Heart right ventricle (tissue), 16 donors: ENCODE measurements around the gene CD40. TPM values are rescaled to one million over a fixed set of nuclear protein-coding genes. Genes with fewer than 3 reads are reported as not detected.

Source experiments
- ATAC-seq, 8 donors: fragments of 200-7000 bp; cut with Tn5 transposase; one replicate each; pipeline ENCODE4 v1.9.1; 2020; ENCODE audit warnings: mild to moderate bottlenecking in 8 of 8, moderate library complexity in 8 of 8, moderate number of reproducible peaks in 1 of 8
- DNase-seq, 2 donors: peaks; one replicate each; pipeline ENCODE4 v3.0.0-alpha.2; 2020
- H3K27ac ChIP-seq, 10 donors: fragments of 200-600 bp; sonication (generic) in 2 of 10; one replicate each; pipeline versions ENCODE4 v1.5.0 to v1.8.0; 2020 to 2022; ENCODE audit warnings: mild to moderate bottlenecking in 3 of 10
- H3K27me3 ChIP-seq, 7 donors: fragments of 200-600 bp; one replicate each; pipeline ENCODE4 v1.8.0; 2021 to 2022; ENCODE audit warnings: mild to moderate bottlenecking in 2 of 7
- H3K36me3 ChIP-seq, 9 donors: fragments of 200-600 bp; sonication (generic) in 1 of 9; one replicate each; pipeline versions ENCODE4 v1.5.0 to v1.8.0; 2020 to 2022; ENCODE audit warnings: mild to moderate bottlenecking in 2 of 9
- H3K4me1 ChIP-seq, 9 donors: fragments of 200-600 bp; sonication (generic) in 1 of 9; one replicate each; pipeline versions ENCODE4 v1.5.0 to v1.8.0; 2020 to 2022; ENCODE audit warnings: mild to moderate bottlenecking in 4 of 9
- H3K4me3 ChIP-seq, 10 donors: fragments of 200-600 bp; sonication (generic) in 2 of 10; one replicate each; pipeline versions ENCODE4 v1.5.0 to v1.8.0; 2020 to 2022; ENCODE audit warnings: mild to moderate bottlenecking in 7 of 10, moderate library complexity in 2 of 10
- H3K9me3 ChIP-seq, 11 donors: fragments of 200-600 bp in 10 of 11; sonication (generic) in 2 of 11; one replicate each; pipeline versions ENCODE4 v1.5.0 to v1.8.0; 2013 to 2022; ENCODE audit warnings: mild to moderate bottlenecking in 2 of 11, control low read depth in 1 of 11, moderate library complexity in 1 of 11
- WGBS, 2 donors: extraction: QIAGEN DNeasy Blood & Tissue Kit; methylation state at CpG; one replicate each; pipeline ENCODE4 v1.1.7; 2013; ENCODE audit warnings: inconsistent platforms in 1 of 2; 5-methylcytosine and 5-hydroxymethylcytosine counted together
- intact Hi-C, 10 donors: fragments of 100-400 bp; cut with DNase I; formaldehyde crosslinking; loops; one replicate each; pipeline versions ENCODE4 v1.11.1 to v1.14.2; 2022
- polyA plus RNA-seq, 2 donors: library from polyadenylated mRNA; stranded (reverse); fragments of 200-250 nt; gene quantifications; one replicate each; pipeline ENCODE4 v1.2.3, GENCODE V29; 2013
- total RNA-seq, 10 donors: library from RNA; stranded (reverse); fragmentation: NEBNext Ultra II Directional in 3 of 10; extraction: Animal tissue kit (Norgen Biotek cat#: 25700) in 3 of 10; gene quantifications; one replicate each; pipeline versions ENCODE4 v1.2.1 to v1.2.4, GENCODE V29; 2021 to 2023
- TF ChIP-seq, protein P1 (sequence below), 9 donors: fragments of 200-600 bp; sonication (generic) in 2 of 9; IDR thresholded peaks; one replicate each; pipeline versions ENCODE4 v1.5.0 to v1.8.0; 2021 to 2022; ENCODE audit warnings: antibody characterized with exemption in 9 of 9, mild to moderate bottlenecking in 5 of 9, moderate library complexity in 1 of 9
- donor health status: Arrhythmogenic right ventricular cardiomyopathy.
- donor health status: ischemic (EF 13 %, LVEDD 7.1; RV severe dilation, severe dysfunction).
- donor health status: healthy with polysubstance abuse.
- donor health status: DM: no; HTN: yes; CAD: no.
- donor health status: DM: no; HTN: no; CAD: no.
- donor health status: ischemic (EF 25% LVEDD 6.9; RV normal size, moderate dysfunction).
- donor health status: ischemic (EF 25% LVEDD 5.7; RV mildly dilated, moderate dysfunction).
- donor health status: healthy.
- donor health status: DM: yes; HTN: yes; CAD: no.
- donor health status: Ischemic cardiomyopathy.
- donor health status: ischemic (EF 35%, LVEDD 5.7; RV mildly dilated, moderate dysfunction).
- donor health status: nonischemic (EF 11% LVEDD 7.7; RV severe dilation, severe dysfunction).
- donor health status: DM: yes; HTN: yes; CAD: no.
- donor health status: PGD.
- donor health status: ischemic (EF 29% LVEDD 5.4; RV normal size, mild dysfunction).
- donor health status: nonischemic (EF 23%, LVEDD 6.1; RV moderate dilation, normal function).

CD40 gene
- total and polyA plus RNA-seq, 12 donors = 2.6 to 25.0 (median 7.2) TPM

DNA sequence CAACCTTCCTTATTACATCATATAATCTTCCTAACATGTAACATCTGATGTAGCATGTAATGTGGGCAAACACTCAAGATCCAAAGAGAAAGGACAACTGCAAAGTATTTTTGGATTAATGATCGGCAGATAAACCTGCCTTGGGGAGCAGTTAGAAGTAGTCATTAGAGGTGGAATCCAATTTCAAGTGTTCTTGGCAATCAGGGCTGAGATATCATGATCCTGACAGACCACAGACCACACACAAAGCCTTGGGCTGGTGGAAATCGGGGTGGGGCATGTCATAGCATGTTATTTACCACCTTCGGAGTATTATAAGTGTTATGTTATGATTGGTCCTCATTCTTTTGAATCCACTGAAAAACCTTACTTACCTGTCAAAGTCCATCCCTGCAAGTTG, 44.7 kb upstream of the CD40 start:
- no peak for ATAC-seq
- H3K36me3 ChIP-seq = peaks cover 0 to 80% (median 29%) of the 10 kb centered on the region in 9 donors
- 57 to 72% methylated on average over 3 of the region's 3 CpGs for WGBS, 2 donors
- TF ChIP-seq, protein P1, sequence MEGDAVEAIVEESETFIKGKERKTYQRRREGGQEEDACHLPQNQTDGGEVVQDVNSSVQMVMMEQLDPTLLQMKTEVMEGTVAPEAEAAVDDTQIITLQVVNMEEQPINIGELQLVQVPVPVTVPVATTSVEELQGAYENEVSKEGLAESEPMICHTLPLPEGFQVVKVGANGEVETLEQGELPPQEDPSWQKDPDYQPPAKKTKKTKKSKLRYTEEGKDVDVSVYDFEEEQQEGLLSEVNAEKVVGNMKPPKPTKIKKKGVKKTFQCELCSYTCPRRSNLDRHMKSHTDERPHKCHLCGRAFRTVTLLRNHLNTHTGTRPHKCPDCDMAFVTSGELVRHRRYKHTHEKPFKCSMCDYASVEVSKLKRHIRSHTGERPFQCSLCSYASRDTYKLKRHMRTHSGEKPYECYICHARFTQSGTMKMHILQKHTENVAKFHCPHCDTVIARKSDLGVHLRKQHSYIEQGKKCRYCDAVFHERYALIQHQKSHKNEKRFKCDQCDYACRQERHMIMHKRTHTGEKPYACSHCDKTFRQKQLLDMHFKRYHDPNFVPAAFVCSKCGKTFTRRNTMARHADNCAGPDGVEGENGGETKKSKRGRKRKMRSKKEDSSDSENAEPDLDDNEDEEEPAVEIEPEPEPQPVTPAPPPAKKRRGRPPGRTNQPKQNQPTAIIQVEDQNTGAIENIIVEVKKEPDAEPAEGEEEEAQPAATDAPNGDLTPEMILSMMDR (IDR thresholded peaks at IDR 0.05) = no peak
- H3K4me3 ChIP-seq = no peak overlapping the region
- no peaks in the 10 kb centered on the region for H3K27me3 ChIP-seq
- no peaks in the 10 kb centered on the region for H3K9me3 ChIP-seq
- intact Hi-C loops = no loop called here
- peaks cover 0 to 20% (median 0%) of the 10 kb centered on the region in 9 donors for H3K4me1 ChIP-seq
- DNase-seq = no peak
- no peak overlapping the region for H3K27ac ChIP-seq

DNA sequence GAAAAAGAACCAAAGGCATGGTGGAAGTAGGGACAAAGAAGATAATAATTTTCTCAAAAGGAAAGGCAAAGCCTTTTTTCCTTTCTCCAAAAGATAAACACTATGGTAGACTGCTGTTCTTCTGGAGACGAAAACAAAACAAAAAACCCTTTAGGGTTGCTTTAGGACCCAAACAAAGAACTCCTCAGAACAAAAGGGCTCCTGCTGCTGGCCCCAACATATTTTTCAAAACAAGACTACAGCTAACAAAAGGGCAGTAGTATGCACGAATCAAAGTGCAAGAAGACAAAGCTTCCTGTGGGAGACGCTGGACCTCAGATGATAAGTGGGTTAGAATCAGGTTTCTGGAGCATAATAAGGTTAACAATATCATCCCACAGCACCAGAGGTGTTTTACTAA, 44.1 kb upstream of the CD40 start:
- intact Hi-C loops = no loop called here
- Histone ChIP-seq H3K4me3 (no peak overlapping the region), H3K27me3 (no peaks in the 10 kb centered on the region), H3K36me3 (peaks cover 0 to 80% (median 28%) of the 10 kb centered on the region in 9 donors), H3K4me1 (peaks cover 0 to 20% (median 0%) of the 10 kb centered on the region in 9 donors), H3K9me3 (no peaks in the 10 kb centered on the region), H3K27ac (no peak overlapping the region)
- WGBS, 2 donors = 60 to 76% methylated on average over 3 of the region's 3 CpGs
- ATAC-seq (no peak), DNase-seq (no peak)
- TF ChIP-seq, protein P1 (IDR thresholded peaks at IDR 0.05) = no peak

DNA sequence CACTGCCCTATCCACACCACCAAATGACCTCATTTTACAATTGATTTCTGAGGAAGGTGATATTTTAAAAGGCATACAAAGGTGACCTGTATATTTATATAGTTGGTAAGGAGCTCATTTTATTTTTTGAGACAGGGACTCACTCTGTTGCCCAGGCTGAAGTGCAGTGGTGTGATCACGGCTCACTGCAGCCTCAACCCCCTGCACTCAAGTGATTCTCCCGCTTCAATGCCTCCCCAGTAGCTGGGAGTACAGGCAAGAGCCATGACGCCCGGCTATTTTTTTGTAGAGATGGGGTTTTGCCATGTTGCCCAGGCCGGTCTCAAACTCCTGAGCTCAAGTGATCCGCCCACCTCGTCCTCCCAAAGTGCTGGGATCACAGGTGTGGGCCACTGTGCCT, 41.3 kb upstream of the CD40 start:
- no peaks in the 10 kb centered on the region for H3K9me3 ChIP-seq
- peaks cover 0 to 36% (median 16%) of the 10 kb centered on the region in 9 donors for H3K4me1 ChIP-seq
- H3K27me3 ChIP-seq = no peaks in the 10 kb centered on the region
- intact Hi-C loops = no loop called here
- DNase-seq (no peak), ATAC-seq (no peak)
- H3K4me3 ChIP-seq = no peak overlapping the region
- H3K27ac ChIP-seq = no peak overlapping the region
- WGBS, 2 donors = 86 to 93% methylated on average over 7 of the region's 7 CpGs
- TF ChIP-seq, protein P1 (IDR thresholded peaks at IDR 0.05) = no peak
- H3K36me3 ChIP-seq = peaks cover 0 to 74% (median 22%) of the 10 kb centered on the region in 9 donors

DNA sequence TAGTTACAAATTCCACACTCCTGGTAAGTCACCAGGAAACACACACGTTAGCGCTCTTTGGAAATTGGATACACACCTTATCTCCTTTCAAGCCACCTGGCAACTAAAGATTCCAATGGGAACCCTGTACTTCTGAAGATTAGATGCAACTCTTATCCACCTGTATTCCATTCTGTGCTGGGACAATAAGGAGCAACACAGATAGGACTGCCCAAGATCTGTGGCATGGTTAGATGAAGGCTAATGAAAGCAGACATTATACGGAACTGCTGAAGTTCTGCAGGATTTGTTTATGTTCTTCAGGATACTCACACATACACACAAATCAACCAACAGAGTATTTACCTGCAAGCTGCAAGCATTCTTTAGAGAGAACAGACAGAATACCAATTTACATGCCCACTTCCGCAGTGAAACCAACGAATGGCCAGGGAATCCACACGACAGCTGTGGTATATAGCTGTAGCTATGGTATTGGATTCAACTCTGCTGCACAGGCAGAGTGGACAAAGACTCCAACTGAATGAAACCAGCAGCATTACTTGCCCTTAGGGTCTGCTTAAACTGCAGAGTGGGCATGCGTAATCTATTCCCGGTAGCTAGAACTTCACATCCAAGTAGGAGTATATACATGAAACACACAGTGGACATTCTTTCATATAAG, 40.3 kb upstream of the CD40 start:
- TF ChIP-seq, protein P1 (IDR thresholded peaks at IDR 0.05) = no peak
- Histone ChIP-seq H3K27ac (no peak overlapping the region), H3K27me3 (no peaks in the 10 kb centered on the region), H3K4me3 (no peak overlapping the region), H3K36me3 (peaks cover 0 to 73% (median 22%) of the 10 kb centered on the region in 9 donors), H3K9me3 (no peaks in the 10 kb centered on the region), H3K4me1 (peaks cover 0 to 46% (median 25%) of the 10 kb centered on the region in 9 donors)
- WGBS, 2 donors = 94 to 95% methylated on average over 8 of the region's 8 CpGs
- ATAC-seq (no peak), DNase-seq (no peak)
- intact Hi-C loops = no loop called here
